Progenitor cell of endocrine pancreas (in vitro differentiated cells): ENCODE data around the gene FBXL16. TPM values are rescaled to one million over a fixed set of nuclear protein-coding genes. Genes with fewer than 3 reads are reported as not detected.

Source experiments
- DNase-seq: peaks from one replicate; pipeline ENCODE4 v3.0.0; 2021; ENCODE audit warnings: low spot score; ENCODE audit not compliant: unreplicated experiment
- H3K27ac Mint-ChIP-seq: 2 replicates; pipeline ENCODE4 v1.8.0; 2021; ENCODE audit warnings: mild to moderate bottlenecking, moderate library complexity, mixed read lengths
- H3K27me3 Mint-ChIP-seq: 2 replicates; pipeline ENCODE4 v1.8.0; 2021; ENCODE audit warnings: mixed read lengths
- H3K36me3 Mint-ChIP-seq: 2 replicates; pipeline ENCODE4 v1.8.0; 2022; ENCODE audit warnings: mixed read lengths; ENCODE audit not compliant: insufficient read depth
- H3K4me1 Mint-ChIP-seq: 2 replicates; pipeline ENCODE4 v1.8.0; 2021; ENCODE audit warnings: low read depth, mixed read lengths
- H3K4me3 Mint-ChIP-seq: 2 replicates; pipeline ENCODE4 v1.8.0; 2021; ENCODE audit warnings: low read depth, mild to moderate bottlenecking, moderate library complexity, mixed read lengths
- H3K9me3 Mint-ChIP-seq: 2 replicates; pipeline ENCODE4 v1.8.0; 2021; ENCODE audit warnings: low read depth, mixed read lengths
- CTCF ChIP-seq: fragments of 200-600 bp; sonication (generic); IDR thresholded peaks from one replicate; pipeline ENCODE4 v1.5.0; 2021; ENCODE audit warnings: antibody characterized with exemption, mild to moderate bottlenecking; ENCODE audit not compliant: unreplicated experiment
- total RNA-seq: library from RNA; stranded (reverse); gene quantifications from 2 replicates; pipeline ENCODE4 v1.2.1, GENCODE V29; 2021

The FBXL16 gene
- total RNA-seq, 1 donor from 2014 or later = 4.3 TPM

GRCh38 chr16:658679-659571 is 46.7 kb downstream of the FBXL16 start:
- no peak for DNase-seq
- H3K9me3 Mint-ChIP-seq = no peaks in the 10 kb centered on the region
- H3K27me3 Mint-ChIP-seq = no peaks in the 10 kb centered on the region
- no peak overlapping the region for H3K27ac Mint-ChIP-seq
- TF ChIP-seq CTCF = no peak
- no peak overlapping the region for H3K4me3 Mint-ChIP-seq
- peaks cover 1% of the 10 kb centered on the region for H3K36me3 Mint-ChIP-seq
- no peaks in the 10 kb centered on the region for H3K4me1 Mint-ChIP-seq

- no peak for DNase-seq
- TF ChIP-seq CTCF = no peak
- H3K4me1 Mint-ChIP-seq = no peaks in the 10 kb centered on the region
- H3K4me3 Mint-ChIP-seq = no peak overlapping the region
- no peak overlapping the region for H3K27ac Mint-ChIP-seq
- peaks cover under 1% of the 10 kb centered on the region for H3K36me3 Mint-ChIP-seq
- no peaks in the 10 kb centered on the region for H3K9me3 Mint-ChIP-seq
- H3K27me3 Mint-ChIP-seq = no peaks in the 10 kb centered on the region
Measured at GRCh38 chr16:657487-657886, 48.1 kb downstream of the FBXL16 start.

GRCh38 chr16:654034-654433 is 51.6 kb downstream of the FBXL16 start:
- Mint-ChIP-seq H3K27ac (no peak overlapping the region), H3K4me1 (peaks cover 1% of the 10 kb centered on the region), H3K36me3 (no peaks in the 10 kb centered on the region), H3K27me3 (no peaks in the 10 kb centered on the region), H3K9me3 (no peaks in the 10 kb centered on the region), H3K4me3 (no peak overlapping the region)
- no peak for TF ChIP-seq CTCF
- no peak for DNase-seq

GRCh38 chr16:652454-653305 is 52.9 kb downstream of the FBXL16 start:
- Mint-ChIP-seq H3K27ac (no peak overlapping the region), H3K27me3 (no peaks in the 10 kb centered on the region), H3K9me3 (no peaks in the 10 kb centered on the region), H3K4me1 (peaks cover 1% of the 10 kb centered on the region), H3K36me3 (no peaks in the 10 kb centered on the region), H3K4me3 (no peak overlapping the region)
- no peak for DNase-seq
- TF ChIP-seq CTCF = no peak

- Mint-ChIP-seq H3K4me1 (peaks cover 1% of the 10 kb centered on the region), H3K27ac (no peak overlapping the region), H3K4me3 (no peak overlapping the region), H3K9me3 (no peaks in the 10 kb centered on the region), H3K36me3 (no peaks in the 10 kb centered on the region), H3K27me3 (no peaks in the 10 kb centered on the region)
- no peak for DNase-seq
- no peak for TF ChIP-seq CTCF
Measured at GRCh38 chr16:651844-652243, 53.8 kb downstream of the FBXL16 start.
